GM12891 (cell line): ENCODE data around the gene ATP6V0E1.

ENCODE experiments used
- POLR2A ChIP-seq: IDR thresholded peaks from 2 replicates; pipeline ENCODE4 v1.6.1; 2011; ENCODE audit warnings: low read depth, low read length, control low read depth
- POLR2AphosphoS5 ChIP-seq: IDR thresholded peaks from 2 replicates; pipeline ENCODE4 v1.6.1; 2011; ENCODE audit warnings: low read depth, low read length, control low read depth
- POU2F2 ChIP-seq: IDR thresholded peaks from 2 replicates; pipeline ENCODE4 v1.6.1; 2011; ENCODE audit warnings: low read depth, mild to moderate bottlenecking, control low read depth, low read length, moderate library complexity
- TAF1 ChIP-seq: IDR thresholded peaks from 2 replicates; pipeline ENCODE4 v1.6.1; 2011; ENCODE audit warnings: low read depth, low read length, control low read depth

- TF ChIP-seq POLR2AphosphoS5 (no peak), POU2F2 (no peak), POLR2A (no peak), TAF1 (no peak)
Measured at GRCh38 chr5:172957458-172957857, 26.1 kb upstream of the ATP6V0E1 start.
